Endothelial cell of umbilical vein (primary cell): Measurements from ENCODE around the gene MRGPRE. TPM values are rescaled to one million over a fixed set of nuclear protein-coding genes. Genes with fewer than 3 reads are reported as not detected.

Experiments used
- BruUV-seq: library from RNA; stranded (reverse); fragments of 400-500 nt; replicated peaks from 2 replicates; lab custom pipeline; 2021; lab: Mats Ljungman, UMichigan
- CTCF ChIA-PET: fragments of 300-600, 350-600 bp; sonication (Branson Sonifier 250); formaldehyde crosslinking; loops from one replicate; lab custom pipeline; 2021; ENCODE audit warnings: antibody characterized with exemption, inconsistent platforms; lab: Charles Lee
- POLR2A ChIA-PET: fragments of 300-600, 350-600 bp; sonication (Branson Sonifier 250); formaldehyde crosslinking; loops from one replicate; lab custom pipeline; 2021; ENCODE audit warnings: antibody characterized with exemption, inconsistent platforms; lab: Charles Lee
- DNase-seq: peaks from one replicate; pipeline ENCODE4 v3.0.0-alpha.2; 2011; ENCODE audit warnings: low read depth, low spot score
- FAIRE-seq: peaks from 2 replicates; lab custom pipeline; 2011; peaks lifted over from hg19 to GRCh38; lab: Jason Lieb, UNC
- H2AFZ ChIP-seq: 2 replicates; pipeline ENCODE4 v1.6.0; 2012; ENCODE audit warnings: low read depth, low read length, control low read depth, inconsistent platforms
- H3K27ac ChIP-seq: 2 replicates; pipeline ENCODE4 v1.5.1; 2011; ENCODE audit warnings: low read depth, mild to moderate bottlenecking, control low read depth, low read length, moderate library complexity; ENCODE audit not compliant: insufficient read depth
- H3K27me3 ChIP-seq, 2 experiments: 2 replicates each; pipeline versions ENCODE4 v1.6.0 to v1.6.1; 2011; ENCODE audit warnings: low read length in 2 of 2, mixed read lengths in 1 of 2; ENCODE audit not compliant: control insufficient read depth in 2 of 2, insufficient read depth in 2 of 2
- H3K36me3 ChIP-seq, 2 experiments: 2 replicates in 1 of 2; 3 replicates in 1 of 2; pipeline ENCODE4 v1.5.1; 2011; ENCODE audit warnings: low read length in 2 of 2, mild to moderate bottlenecking in 1 of 2, moderate library complexity in 1 of 2; ENCODE audit not compliant: control insufficient read depth in 2 of 2, insufficient read depth in 2 of 2; ENCODE audit errors: extremely low read depth in 1 of 2
- H3K4me1 ChIP-seq: 3 replicates; pipeline ENCODE4 v1.5.1; 2011; ENCODE audit warnings: mild to moderate bottlenecking, low read length; ENCODE audit not compliant: control insufficient read depth, insufficient read depth; ENCODE audit errors: extremely low read depth
- H3K4me2 ChIP-seq: 2 replicates; pipeline ENCODE4 v1.6.1; 2011; ENCODE audit warnings: low read length, control low read depth, mixed read lengths; ENCODE audit not compliant: insufficient read depth
- H3K4me3 ChIP-seq, 3 experiments: fragments of 200-600 bp in 1 of 3; sonication (generic), shearing (Covaris generic) in 1 of 3; replicated peaks in 1 of 3; 2 replicates each; pipeline ENCODE4 v1.5.1; 2011 to 2016; ENCODE audit warnings: control low read depth in 3 of 3, low read length in 3 of 3, mild to moderate bottlenecking in 2 of 3, inconsistent platforms in 1 of 3, low read depth in 1 of 3, moderate library complexity in 1 of 3; ENCODE audit not compliant: insufficient read depth in 1 of 3
- H3K79me2 ChIP-seq: 2 replicates; pipeline ENCODE4 v1.6.0; 2012; ENCODE audit warnings: low read length, inconsistent platforms; ENCODE audit not compliant: control insufficient read depth, insufficient read depth
- H3K9ac ChIP-seq: replicated peaks from 2 replicates; pipeline ENCODE3; 2011; ENCODE audit warnings: low read length, control low read depth; ENCODE audit not compliant: insufficient read depth; ENCODE audit errors: extremely low read depth
- H3K9me1 ChIP-seq: replicated peaks from 3 replicates; pipeline ENCODE4 v1.6.0; 2011; ENCODE audit warnings: mild to moderate bottlenecking, low read length; ENCODE audit not compliant: control insufficient read depth, insufficient read depth; ENCODE audit errors: extremely low read depth
- H3K9me3 ChIP-seq: replicated peaks from 2 replicates; pipeline ENCODE4 v1.5.1; 2012; ENCODE audit warnings: low read length, inconsistent platforms; ENCODE audit not compliant: control insufficient read depth, insufficient read depth
- H4K20me1 ChIP-seq: replicated peaks from 2 replicates; pipeline ENCODE3; 2011; ENCODE audit warnings: mild to moderate bottlenecking, low read length; ENCODE audit not compliant: control insufficient read depth, insufficient read depth; ENCODE audit errors: extremely low read depth
- EZH2 ChIP-seq: IDR thresholded peaks from 2 replicates; pipeline ENCODE4 v1.6.1; 2012; ENCODE audit warnings: borderline replicate concordance, low read depth, mild to moderate bottlenecking, moderate library complexity, low read length, inconsistent platforms; ENCODE audit not compliant: severe bottlenecking
- FOS ChIP-seq: IDR thresholded peaks from 2 replicates; pipeline ENCODE4 v1.6.1; 2011; ENCODE audit warnings: mild to moderate bottlenecking, low read length, moderate library complexity, borderline replicate concordance; ENCODE audit not compliant: insufficient read depth
- GATA2 ChIP-seq: IDR thresholded peaks from 2 replicates; pipeline ENCODE4 v1.7.0; 2011; ENCODE audit warnings: low read depth, mild to moderate bottlenecking, moderate library complexity, mixed read lengths, low read length; ENCODE audit not compliant: insufficient read length, insufficient read depth
- JUN ChIP-seq: IDR thresholded peaks from 2 replicates; pipeline ENCODE4 v1.6.1; 2011; ENCODE audit warnings: borderline replicate concordance, low read depth; ENCODE audit not compliant: insufficient read length, insufficient read depth
- MYC ChIP-seq: IDR thresholded peaks from one replicate; pipeline ENCODE4 v1.6.1; 2011; ENCODE audit warnings: mild to moderate bottlenecking, low read depth, low read length
- POLR2A ChIP-seq: IDR thresholded peaks from 2 replicates; pipeline ENCODE4 v1.6.1; 2012; ENCODE audit warnings: low read depth, mild to moderate bottlenecking, control low read depth, low read length
- POLR2AphosphoS5 ChIP-seq: IDR thresholded peaks from 2 replicates; pipeline ENCODE4 v1.6.1; 2012; ENCODE audit warnings: low read depth, mild to moderate bottlenecking, control low read depth, low read length, moderate library complexity; ENCODE audit not compliant: insufficient read depth
- dilution Hi-C: fragments of 300-500 bp; cut with MboI; formaldehyde crosslinking; loops from one replicate; pipeline ENCODE4 v1.15.0; 2019; ENCODE audit warnings: low sequenced_read_pairs; ENCODE audit not compliant: extremely low pct_ligation_motif_present
- intact Hi-C: fragments of 100-400 bp; cut with micrococcal nuclease; formaldehyde crosslinking; loops from one replicate; pipeline ENCODE4 v1.10.0; 2022
- polyA plus RNA-seq, 4 experiments: library from polyadenylated mRNA; depleted of rRNA in 3 of 4; stranded (reverse) in 3 of 4; unstranded in 1 of 4; fragments of >200 nt; gene quantifications; 2 replicates each; pipeline versions ENCODE4 v1.2.1 to v1.2.3, GENCODE V29; 2011 to 2012; ENCODE audit warnings: missing spikeins in 1 of 4
- total RNA-seq: library from RNA; stranded (reverse); gene quantifications from 2 replicates; pipeline ENCODE4 v1.2.3, GENCODE V29; 2021
- TF ChIP-seq, protein P1 (sequence below): IDR thresholded peaks from 2 replicates; pipeline ENCODE4 v1.6.1; 2011; ENCODE audit not compliant: insufficient read depth, insufficient read length
- TF ChIP-seq, protein P2 (sequence below), 2 donors: IDR thresholded peaks; 1 replicate in 1 of 2; 2 replicates in 1 of 2; pipeline ENCODE4 v1.5.1; 2011; ENCODE audit warnings: low read length in 2 of 2, mild to moderate bottlenecking in 2 of 2, moderate library complexity in 2 of 2, control low read depth in 1 of 2, inconsistent platforms in 1 of 2, low read depth in 1 of 2; ENCODE audit not compliant: insufficient read depth in 1 of 2; ENCODE audit errors: extremely low read depth in 1 of 2

MRGPRE gene
- total and polyA plus RNA-seq, 2 donors (not counting 3 experiments of a cell fraction or from before 2014, with no cell fraction given): not detected

DNA sequence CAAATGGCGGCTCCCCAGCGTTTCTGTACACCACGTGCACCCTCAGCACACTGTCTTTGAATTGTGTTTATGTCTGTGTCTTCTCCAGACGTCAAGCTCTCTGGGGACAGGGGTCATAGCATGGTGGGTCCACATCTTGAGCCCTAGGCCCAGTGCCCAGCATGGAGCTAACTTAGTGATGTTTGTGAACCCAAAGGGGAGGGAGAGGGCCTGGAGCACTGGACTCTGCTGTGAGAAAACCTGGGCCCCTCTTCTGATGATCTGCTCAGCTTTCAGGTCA is 17.9 kb downstream of the MRGPRE start:
- FAIRE-seq (no peak), DNase-seq (no peak)
- H4K20me1 ChIP-seq: no peaks in the 10 kb centered on the region
- H3K27ac ChIP-seq: no peak overlapping the region
- intact Hi-C loops: no loop called here
- dilution Hi-C loops: no loop called here
- POLR2A ChIA-PET: no interaction called here
- H2AFZ ChIP-seq: no peak overlapping the region
- H3K4me3 ChIP-seq: no peak overlapping the region
- no peaks in the 10 kb centered on the region for H3K4me1 ChIP-seq
- H3K36me3 ChIP-seq: no peaks in the 10 kb centered on the region
- no peaks in the 10 kb centered on the region for H3K9me1 ChIP-seq
- H3K9me3 ChIP-seq: no peaks in the 10 kb centered on the region
- H3K4me2 ChIP-seq: no peak overlapping the region
- H3K9ac ChIP-seq: no peak overlapping the region
- BruUV-seq: no TSS peak
- H3K27me3 ChIP-seq: peaks cover 0 to 10% of the 10 kb centered on the region in 2 experiments
- CTCF ChIA-PET: interaction anchor here (0.9 to 1.7 kb wide), 4 partner anchors 19 to 194 kb away, joined by 3 to 6 read pairs (median 4); no protein-coding TSS in a partner anchor
- TF ChIP-seq POLR2AphosphoS5 (no peak), JUN (no peak), EZH2 (no peak), FOS (no peak), MYC (no peak), GATA2 (no peak), POLR2A (no peak)
- TF ChIP-seq, protein P1, sequence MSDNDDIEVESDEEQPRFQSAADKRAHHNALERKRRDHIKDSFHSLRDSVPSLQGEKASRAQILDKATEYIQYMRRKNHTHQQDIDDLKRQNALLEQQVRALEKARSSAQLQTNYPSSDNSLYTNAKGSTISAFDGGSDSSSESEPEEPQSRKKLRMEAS: no peak
- TF ChIP-seq, protein P2, sequence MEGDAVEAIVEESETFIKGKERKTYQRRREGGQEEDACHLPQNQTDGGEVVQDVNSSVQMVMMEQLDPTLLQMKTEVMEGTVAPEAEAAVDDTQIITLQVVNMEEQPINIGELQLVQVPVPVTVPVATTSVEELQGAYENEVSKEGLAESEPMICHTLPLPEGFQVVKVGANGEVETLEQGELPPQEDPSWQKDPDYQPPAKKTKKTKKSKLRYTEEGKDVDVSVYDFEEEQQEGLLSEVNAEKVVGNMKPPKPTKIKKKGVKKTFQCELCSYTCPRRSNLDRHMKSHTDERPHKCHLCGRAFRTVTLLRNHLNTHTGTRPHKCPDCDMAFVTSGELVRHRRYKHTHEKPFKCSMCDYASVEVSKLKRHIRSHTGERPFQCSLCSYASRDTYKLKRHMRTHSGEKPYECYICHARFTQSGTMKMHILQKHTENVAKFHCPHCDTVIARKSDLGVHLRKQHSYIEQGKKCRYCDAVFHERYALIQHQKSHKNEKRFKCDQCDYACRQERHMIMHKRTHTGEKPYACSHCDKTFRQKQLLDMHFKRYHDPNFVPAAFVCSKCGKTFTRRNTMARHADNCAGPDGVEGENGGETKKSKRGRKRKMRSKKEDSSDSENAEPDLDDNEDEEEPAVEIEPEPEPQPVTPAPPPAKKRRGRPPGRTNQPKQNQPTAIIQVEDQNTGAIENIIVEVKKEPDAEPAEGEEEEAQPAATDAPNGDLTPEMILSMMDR (IDR thresholded peaks at IDR 0.05; ENCODE audit: extremely low read depth in 1 of 2, insufficient read depth in 1 of 2, low read depth in 1 of 2, low read length in 2 of 2): no peak
- H3K79me2 ChIP-seq: no peaks in the 10 kb centered on the region
